Measurements from ENCODE around the gene LRP1B. TPM values are rescaled to one million over a fixed set of nuclear protein-coding genes. Genes with fewer than 3 reads are reported as not detected.

LRP1B gene
- total and polyA plus RNA-seq, 4 donors = 0.01 to 0.84 (median 0.17) TPM

DNA sequence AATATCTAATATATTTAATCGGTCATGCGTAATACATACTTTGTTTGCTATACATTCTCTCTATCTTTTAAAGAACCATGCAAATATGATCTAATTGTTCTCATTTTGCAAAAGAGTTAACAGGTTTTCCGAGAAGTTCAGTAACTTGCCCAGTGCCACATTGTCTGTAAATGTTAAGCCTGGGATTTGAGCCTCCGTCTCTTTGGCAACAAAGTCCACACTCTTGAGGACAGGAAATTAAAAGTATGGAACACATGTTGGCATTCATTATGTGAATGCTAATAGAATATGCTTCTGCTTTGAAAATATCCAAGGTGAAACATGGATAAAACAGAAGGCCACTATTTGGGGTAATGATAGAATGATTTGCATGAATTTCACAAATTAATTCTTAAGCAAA lies 85.2 kb downstream of the LRP1B start:
- H3K9ac ChIP-seq (ENCODE audit: low read depth in 1 of 2, low read length in 2 of 2) = no peak overlapping the region
- H3K4me3 ChIP-seq (ENCODE audit: low read depth in 1 of 3, low read length in 3 of 3) = no peak overlapping the region
- WGBS = 88% methylated on average over 4 of the region's 4 CpGs
- no peaks in the 10 kb centered on the region for H3K9me3 ChIP-seq (ENCODE audit: control insufficient read depth in 4 of 4, low read length in 3 of 4)
- TF ChIP-seq RXRA (IDR thresholded peaks at IDR 0.05) (no peak), NR2F2 (IDR thresholded peaks at IDR 0.05) (no peak), SP1 (IDR thresholded peaks at IDR 0.05) (no peak), HNF4A (conservative IDR thresholded peaks at IDR 0.05) (no peak), ZBTB33 (IDR thresholded peaks at IDR 0.05) (no peak), ATF3 (IDR thresholded peaks at IDR 0.05) (no peak)
- H3K27me3 ChIP-seq (ENCODE audit: control insufficient read depth in 4 of 4, insufficient read depth in 4 of 4, low read length in 3 of 4) = no peaks in the 10 kb centered on the region
- H3K4me1 ChIP-seq (ENCODE audit: control insufficient read depth in 4 of 4, insufficient read depth in 4 of 4, low read length in 3 of 4) = peaks cover 0 to 4% (median 2%) of the 10 kb centered on the region in 4 donors
- no peaks in the 10 kb centered on the region for H3K36me3 ChIP-seq (ENCODE audit: control insufficient read depth in 4 of 4, insufficient read depth in 3 of 4, low read depth in 1 of 4, low read length in 3 of 4)
- no peak for DNase-seq (ENCODE audit: low spot score)
- H3K27ac ChIP-seq (ENCODE audit: low read depth in 1 of 2, low read length in 2 of 2) = no peak overlapping the region

GRCh38 chr2:142044197-142044596 lies 86.6 kb downstream of the LRP1B start:
- H3K4me1 ChIP-seq (ENCODE audit: control insufficient read depth in 4 of 4, insufficient read depth in 4 of 4, low read length in 3 of 4) = peaks cover 0 to 4% (median 2%) of the 10 kb centered on the region in 4 donors
- H3K4me3 ChIP-seq (ENCODE audit: low read depth in 1 of 3, low read length in 3 of 3) = no peak overlapping the region
- no peak overlapping the region for H3K27ac ChIP-seq (ENCODE audit: low read depth in 1 of 2, low read length in 2 of 2)
- TF ChIP-seq, protein P1, sequence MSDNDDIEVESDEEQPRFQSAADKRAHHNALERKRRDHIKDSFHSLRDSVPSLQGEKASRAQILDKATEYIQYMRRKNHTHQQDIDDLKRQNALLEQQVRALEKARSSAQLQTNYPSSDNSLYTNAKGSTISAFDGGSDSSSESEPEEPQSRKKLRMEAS (IDR thresholded peaks at IDR 0.05) = no peak
- TF ChIP-seq NR2F2 (IDR thresholded peaks at IDR 0.05) (no peak), FOXA2 (IDR thresholded peaks at IDR 0.05) (peak; percentile 43), RXRA (IDR thresholded peaks at IDR 0.05) (peak in 1 of 2 donors; percentile 6), ZBTB33 (IDR thresholded peaks at IDR 0.05) (no peak), FOXA1 (IDR thresholded peaks at IDR 0.05) (no peak), RAD21 (IDR thresholded peaks at IDR 0.05) (no peak), TAF1 (conservative IDR thresholded peaks at IDR 0.05) (no peak), JUND (IDR thresholded peaks at IDR 0.05) (peak in 1 of 2 donors; percentile 28), GABPA (IDR thresholded peaks at IDR 0.05 in 1 of 2, conservative IDR thresholded peaks at IDR 0.05 in 1 of 2) (no peak), HNF4A (conservative IDR thresholded peaks at IDR 0.05) (peak; percentile 58 to 85), YY1 (IDR thresholded peaks at IDR 0.05) (no peak), EGR1 (IDR thresholded peaks at IDR 0.05; ENCODE audit: low read depth in 2 of 2) (no peak), SP1 (IDR thresholded peaks at IDR 0.05) (no peak), REST (IDR thresholded peaks at IDR 0.05) (no peak), HNF4G (IDR thresholded peaks at IDR 0.05) (no peak), ATF3 (IDR thresholded peaks at IDR 0.05) (no peak)
- TF ChIP-seq, protein P2, sequence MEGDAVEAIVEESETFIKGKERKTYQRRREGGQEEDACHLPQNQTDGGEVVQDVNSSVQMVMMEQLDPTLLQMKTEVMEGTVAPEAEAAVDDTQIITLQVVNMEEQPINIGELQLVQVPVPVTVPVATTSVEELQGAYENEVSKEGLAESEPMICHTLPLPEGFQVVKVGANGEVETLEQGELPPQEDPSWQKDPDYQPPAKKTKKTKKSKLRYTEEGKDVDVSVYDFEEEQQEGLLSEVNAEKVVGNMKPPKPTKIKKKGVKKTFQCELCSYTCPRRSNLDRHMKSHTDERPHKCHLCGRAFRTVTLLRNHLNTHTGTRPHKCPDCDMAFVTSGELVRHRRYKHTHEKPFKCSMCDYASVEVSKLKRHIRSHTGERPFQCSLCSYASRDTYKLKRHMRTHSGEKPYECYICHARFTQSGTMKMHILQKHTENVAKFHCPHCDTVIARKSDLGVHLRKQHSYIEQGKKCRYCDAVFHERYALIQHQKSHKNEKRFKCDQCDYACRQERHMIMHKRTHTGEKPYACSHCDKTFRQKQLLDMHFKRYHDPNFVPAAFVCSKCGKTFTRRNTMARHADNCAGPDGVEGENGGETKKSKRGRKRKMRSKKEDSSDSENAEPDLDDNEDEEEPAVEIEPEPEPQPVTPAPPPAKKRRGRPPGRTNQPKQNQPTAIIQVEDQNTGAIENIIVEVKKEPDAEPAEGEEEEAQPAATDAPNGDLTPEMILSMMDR (IDR thresholded peaks at IDR 0.05; ENCODE audit: low read depth, low read length, missing input control) = no peak
- no peaks in the 10 kb centered on the region for H3K27me3 ChIP-seq (ENCODE audit: control insufficient read depth in 4 of 4, insufficient read depth in 4 of 4, low read length in 3 of 4)
- H3K9ac ChIP-seq (ENCODE audit: low read depth in 1 of 2, low read length in 2 of 2) = no peak overlapping the region
- no peaks in the 10 kb centered on the region for H3K36me3 ChIP-seq (ENCODE audit: control insufficient read depth in 4 of 4, insufficient read depth in 3 of 4, low read depth in 1 of 4, low read length in 3 of 4)
- no peak for DNase-seq (ENCODE audit: low spot score)
- WGBS = 34% methylated on average over 3 of the region's 3 CpGs
- no peaks in the 10 kb centered on the region for H3K9me3 ChIP-seq (ENCODE audit: control insufficient read depth in 4 of 4, low read length in 3 of 4)
